Natural killer cell (primary cell): Measurements from ENCODE around the gene SH3BGRL3. TPM values are rescaled to one million over a fixed set of nuclear protein-coding genes. Genes with fewer than 3 reads are reported as not detected.

ENCODE experiments used
- ATAC-seq, 3 donors: fragments of 150-1000 bp in 2 of 3; fragments of 200-7000 bp in 1 of 3; cut with Tn5 transposase; 1 replicate in 1 of 3; 2 replicates in 2 of 3; pipeline ENCODE4 v1.10.0; 2021; ENCODE audit warnings: mild to moderate bottlenecking in 2 of 3, moderate library complexity in 2 of 3
- DNase-seq, 2 donors: peaks; one replicate each; pipeline versions ENCODE4 v3.0.0 to v3.0.0-alpha.2; 2013 to 2021; ENCODE audit warnings: mixed read lengths in 1 of 2
- H3K27ac ChIP-seq: one replicate; pipeline ENCODE4 v1.5.1; 2013; ENCODE audit warnings: mild to moderate bottlenecking, low read length
- H3K27me3 ChIP-seq: one replicate; pipeline ENCODE4 v1.6.1; 2013; ENCODE audit warnings: low read length; ENCODE audit not compliant: control insufficient read depth, insufficient read depth
- H3K36me3 ChIP-seq: one replicate; pipeline ENCODE4 v1.6.1; 2013; ENCODE audit warnings: low read length; ENCODE audit not compliant: control insufficient read depth, insufficient read depth
- H3K4me1 ChIP-seq: one replicate; pipeline ENCODE4 v1.6.1; 2013; ENCODE audit warnings: low read length; ENCODE audit not compliant: control insufficient read depth, insufficient read depth
- H3K4me3 ChIP-seq: one replicate; pipeline ENCODE4 v1.5.1; 2013; ENCODE audit warnings: low read length
- H3K9me3 ChIP-seq: one replicate; pipeline ENCODE4 v1.6.1; 2013; ENCODE audit warnings: low read length; ENCODE audit not compliant: control insufficient read depth, insufficient read depth
- H3K27ac Mint-ChIP-seq, 2 donors: one replicate each; pipeline ENCODE4 v1.8.0; 2022; ENCODE audit warnings: mild to moderate bottlenecking in 2 of 2, mixed read lengths in 2 of 2, moderate library complexity in 1 of 2
- H3K27me3 Mint-ChIP-seq, 2 donors: one replicate each; pipeline ENCODE4 v1.8.0; 2022; ENCODE audit warnings: low read depth in 2 of 2, mixed read lengths in 2 of 2
- H3K36me3 Mint-ChIP-seq: one replicate; pipeline ENCODE4 v1.8.0; 2022; ENCODE audit warnings: mixed read lengths
- H3K4me1 Mint-ChIP-seq, 2 donors: one replicate each; pipeline ENCODE4 v1.8.0; 2022; ENCODE audit warnings: mixed read lengths in 2 of 2
- H3K4me3 Mint-ChIP-seq: one replicate; pipeline ENCODE4 v1.8.0; 2022; ENCODE audit warnings: mild to moderate bottlenecking, moderate library complexity, mixed read lengths
- H3K9me3 Mint-ChIP-seq, 2 donors: one replicate each; pipeline ENCODE4 v1.8.0; 2022; ENCODE audit warnings: mixed read lengths in 2 of 2
- WGBS: methylation state at CpG from one replicate; pipeline ENCODE4 v1.1.7; 2013; ENCODE audit warnings: missing lambda C conversion rate; ENCODE audit not compliant: insufficient coverage; 5-methylcytosine and 5-hydroxymethylcytosine counted together
- intact Hi-C: fragments of 100-400 bp; cut with micrococcal nuclease; formaldehyde crosslinking; loops from one replicate; pipeline ENCODE4 v1.14.2; 2022
- total RNA-seq, 4 donors: library from RNA; stranded (reverse); fragments of 120-200 nt in 1 of 4; gene quantifications; one replicate each; pipeline versions ENCODE4 v1.2.3 to v1.2.4, GENCODE V29; 2013 to 2022
- TF ChIP-seq, protein P1 (sequence below): fragments of 200-600 bp; IDR thresholded peaks from one replicate; pipeline ENCODE4 v1.8.0; 2022; ENCODE audit warnings: antibody characterized with exemption

Gene SH3BGRL3
- total RNA-seq, 3 donors from 2014 or later (not counting 1 experiment from before 2014, with no cell fraction given), result 396 to 488 (median 437) TPM

DNA sequence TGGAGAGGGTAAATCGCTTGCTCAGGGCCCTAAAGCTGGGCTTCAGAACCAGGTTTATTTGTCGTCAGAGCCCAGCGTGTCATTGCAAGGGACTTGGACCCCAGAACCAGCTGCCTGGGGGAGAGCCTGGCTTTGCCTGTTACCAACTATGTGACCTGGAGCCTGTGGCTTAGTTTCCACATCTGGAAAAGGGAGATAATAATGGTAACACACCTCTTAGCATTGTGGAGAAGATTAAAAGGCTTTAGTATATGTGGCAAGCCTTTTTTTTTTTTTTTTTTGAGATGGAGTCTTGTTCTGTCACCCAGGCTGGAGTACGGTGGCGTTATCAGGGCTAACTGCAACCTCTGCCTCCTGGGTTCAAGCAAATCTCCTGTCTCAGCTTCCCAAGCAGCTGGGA lies 50.4 kb downstream of the SH3BGRL3 start:
- Mint-ChIP-seq H3K27me3 (no peaks in the 10 kb centered on the region), H3K27ac (no peak overlapping the region), H3K4me1 (peaks cover 0 to under 1% of the 10 kb centered on the region in 2 donors), H3K4me3 (no peak overlapping the region), H3K36me3 (no peaks in the 10 kb centered on the region), H3K9me3 (no peaks in the 10 kb centered on the region)
- Histone ChIP-seq H3K27ac (no peak overlapping the region), H3K4me1 (peaks cover 5% of the 10 kb centered on the region), H3K27me3 (no peaks in the 10 kb centered on the region), H3K4me3 (no peak overlapping the region), H3K9me3 (no peaks in the 10 kb centered on the region), H3K36me3 (no peaks in the 10 kb centered on the region)
- WGBS, result 96% methylated on average over 3 of the region's 5 CpGs
- intact Hi-C loops, result no loop called here
- DNase-seq (no peak), ATAC-seq (no peak)
- TF ChIP-seq, protein P1, sequence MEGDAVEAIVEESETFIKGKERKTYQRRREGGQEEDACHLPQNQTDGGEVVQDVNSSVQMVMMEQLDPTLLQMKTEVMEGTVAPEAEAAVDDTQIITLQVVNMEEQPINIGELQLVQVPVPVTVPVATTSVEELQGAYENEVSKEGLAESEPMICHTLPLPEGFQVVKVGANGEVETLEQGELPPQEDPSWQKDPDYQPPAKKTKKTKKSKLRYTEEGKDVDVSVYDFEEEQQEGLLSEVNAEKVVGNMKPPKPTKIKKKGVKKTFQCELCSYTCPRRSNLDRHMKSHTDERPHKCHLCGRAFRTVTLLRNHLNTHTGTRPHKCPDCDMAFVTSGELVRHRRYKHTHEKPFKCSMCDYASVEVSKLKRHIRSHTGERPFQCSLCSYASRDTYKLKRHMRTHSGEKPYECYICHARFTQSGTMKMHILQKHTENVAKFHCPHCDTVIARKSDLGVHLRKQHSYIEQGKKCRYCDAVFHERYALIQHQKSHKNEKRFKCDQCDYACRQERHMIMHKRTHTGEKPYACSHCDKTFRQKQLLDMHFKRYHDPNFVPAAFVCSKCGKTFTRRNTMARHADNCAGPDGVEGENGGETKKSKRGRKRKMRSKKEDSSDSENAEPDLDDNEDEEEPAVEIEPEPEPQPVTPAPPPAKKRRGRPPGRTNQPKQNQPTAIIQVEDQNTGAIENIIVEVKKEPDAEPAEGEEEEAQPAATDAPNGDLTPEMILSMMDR, result no peak

Other genes starting within 250 kb of the SH3BGRL3 start
- gene SLC30A2, start 234.0 kb upstream of the SH3BGRL3 start, total RNA-seq, result not detected
- not detected for gene TRIM63, start 212.5 kb upstream of the SH3BGRL3 start, total RNA-seq
- gene PDIK1L, start 168.3 kb upstream of the SH3BGRL3 start, total RNA-seq, result 1 to 10 TPM; 3.1 to 8.2 (median 8.1) TPM
- not detected for gene FAM110D, start 121.0 kb upstream of the SH3BGRL3 start, total RNA-seq
- not detected for gene C1orf232, start 111.1 kb upstream of the SH3BGRL3 start, total RNA-seq
- 10 to 100 TPM in 2 of 3 donors, 1 to 10 TPM in 1; 8.6 to 17.8 (median 15.6) TPM for gene ZNF593, start 110.2 kb upstream of the SH3BGRL3 start, total RNA-seq
- not detected for gene ZNF593OS, start 108.3 kb upstream of the SH3BGRL3 start, total RNA-seq
- gene CNKSR1, start 102.6 kb upstream of the SH3BGRL3 start, total RNA-seq, result 1 to 10 TPM in 2 of 3 donors, under 1 TPM in 1; 0.89 to 1.9 (median 1.0) TPM
- gene CATSPER4, start 89.5 kb upstream of the SH3BGRL3 start, total RNA-seq, result not detected
- 10 to 100 TPM; 13.0 to 20.4 (median 18.0) TPM for gene CEP85, start 45.9 kb upstream of the SH3BGRL3 start, total RNA-seq
- 10 to 100 TPM; 22.7 to 32.0 (median 31.7) TPM for gene UBXN11, start 26.6 kb downstream of the SH3BGRL3 start, total RNA-seq
- 100 to 1,000 TPM; 454 to 485 (median 482) TPM for gene CD52, start 37.9 kb downstream of the SH3BGRL3 start, total RNA-seq
- gene CRYBG2, start 74.0 kb downstream of the SH3BGRL3 start, total RNA-seq, result 1 to 10 TPM; 2.5 to 5.8 (median 3.2) TPM
- 10 to 100 TPM in 2 of 3 donors, 1 to 10 TPM in 1; 9.6 to 38.2 (median 19.7) TPM for gene ZNF683, start 92.7 kb downstream of the SH3BGRL3 start, total RNA-seq
- not detected for gene LIN28A, start 130.7 kb downstream of the SH3BGRL3 start, total RNA-seq
- gene DHDDS, start 152.2 kb downstream of the SH3BGRL3 start, total RNA-seq, result 10 to 100 TPM; 39.6 to 48.6 (median 43.4) TPM
- gene HMGN2, start 192.4 kb downstream of the SH3BGRL3 start, total RNA-seq, result 100 to 1,000 TPM; 315 to 364 (median 326) TPM
- 100 to 1,000 TPM; 191 to 226 (median 215) TPM for gene RPS6KA1, start 249.7 kb downstream of the SH3BGRL3 start, total RNA-seq